Left cardiac atrium (tissue), 4 donors: ENCODE measurements around the gene PMP22. TPM values are rescaled to one million over a fixed set of nuclear protein-coding genes. Genes with fewer than 3 reads are reported as not detected.

Experiments
- ATAC-seq, 2 donors: fragments of 200-7000 bp; cut with Tn5 transposase; one replicate each; pipeline ENCODE4 v1.9.1; 2020; ENCODE audit warnings: mild to moderate bottlenecking in 2 of 2, moderate library complexity in 2 of 2
- DNase-seq: peaks from one replicate; pipeline ENCODE4 v3.0.0-alpha.2; 2020
- intact Hi-C, 2 donors: fragments of 100-400 bp; cut with DNase I; formaldehyde crosslinking; loops; one replicate each; pipeline versions ENCODE4 v1.14.1 to v1.15.1; 2022 to 2023
- total RNA-seq, 2 donors: library from RNA; stranded (reverse); fragmentation: NEBNext Ultra II Directional; extraction: Animal tissue kit (Norgen Biotek cat#: 25700); gene quantifications; one replicate each; pipeline ENCODE4 v1.2.1, GENCODE V29; 2021
- donor health status: DM: no; HTN: yes; CAD: no.
- donor health status: DM: no; HTN: yes; CAD: no; lungs with severe emphysema.
- donor health status: DM: yes; HTN: yes; CAD: no.
- donor health status: Dilated cardiomyopathy.

PMP22 gene
- total RNA-seq, 2 donors from 2014 or later = 133 to 163 TPM

DNA sequence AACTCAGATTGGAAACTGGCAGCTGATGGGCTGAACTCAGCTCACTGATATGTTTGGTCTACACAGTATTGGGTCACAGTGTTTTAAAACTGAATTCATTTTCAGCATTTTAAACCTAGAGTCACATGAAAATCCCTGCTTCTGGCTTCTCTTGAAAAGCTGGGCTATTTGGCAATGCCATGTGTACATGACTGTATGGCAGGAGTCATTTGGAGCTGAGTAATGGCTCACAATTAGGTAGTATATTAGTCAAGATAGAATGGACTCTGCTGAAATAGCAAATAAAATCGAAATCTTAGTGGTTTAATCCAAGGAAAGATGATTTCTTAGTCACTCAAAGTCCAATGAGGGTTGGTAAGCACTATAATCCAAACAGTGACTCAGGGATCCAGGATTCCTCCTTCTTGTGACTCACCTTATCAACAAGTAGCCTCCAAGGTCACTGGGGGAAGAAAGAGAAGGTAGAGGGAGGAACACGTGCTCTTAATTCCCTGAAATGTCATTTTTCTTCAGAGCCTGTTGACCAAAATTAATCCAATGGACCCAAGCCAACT, 13.9 kb upstream of the PMP22 start:
- DNase-seq (no peak), ATAC-seq (peak in 1 of 2 donors; percentile 47)
- intact Hi-C loops = no loop called here

- ATAC-seq (no peak), DNase-seq (no peak)
- intact Hi-C loops = no loop called here
These were observed 13.3 kb upstream of the PMP22 start for GRCh38 chr17:15278380-15278779.

- ATAC-seq (no peak), DNase-seq (no peak)
- intact Hi-C loops = loop anchor here in 1 of 2 donors (5.0 kb wide), 1 partner anchor 63 kb away; no protein-coding TSS in a partner anchor
These were observed 8.9 kb upstream of the PMP22 start for GRCh38 chr17:15274017-15274416.

DNA sequence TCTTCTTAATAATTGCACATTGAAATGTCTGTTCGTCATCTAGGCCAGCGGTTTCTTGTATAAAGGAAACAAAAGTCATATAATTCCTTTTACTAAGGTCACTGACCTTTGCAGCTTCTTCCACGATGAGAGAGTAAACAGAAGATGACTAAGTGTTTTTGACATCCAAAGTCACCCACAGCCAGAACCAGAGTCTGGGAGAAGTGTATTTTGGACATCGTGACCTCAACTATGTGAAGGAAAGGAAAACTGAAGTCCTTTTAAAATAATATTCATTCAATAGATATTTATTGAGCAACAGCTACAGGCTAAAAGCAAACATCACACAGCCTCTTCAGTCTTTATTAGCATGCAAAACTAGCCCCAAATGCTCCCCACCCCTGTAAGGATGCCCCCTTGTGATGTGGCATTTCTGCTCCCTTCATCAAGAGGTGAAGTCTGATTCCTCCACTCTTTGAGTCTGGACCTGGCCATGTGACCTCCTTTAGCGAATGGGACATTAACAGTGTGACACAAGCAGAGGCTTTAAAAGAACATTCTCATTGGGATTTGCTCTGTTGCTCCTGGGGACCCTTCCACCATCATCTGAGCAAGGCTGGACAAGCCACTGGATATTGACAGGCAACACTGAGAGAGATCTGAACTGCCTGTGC, 8.1 kb upstream of the PMP22 start:
- DNase-seq (no peak), ATAC-seq (peak in 1 of 2 donors; percentile 34)
- intact Hi-C loops = loop anchor here in 1 of 2 donors (5.0 kb wide), 1 partner anchor 64 kb away; no protein-coding TSS in a partner anchor

DNA sequence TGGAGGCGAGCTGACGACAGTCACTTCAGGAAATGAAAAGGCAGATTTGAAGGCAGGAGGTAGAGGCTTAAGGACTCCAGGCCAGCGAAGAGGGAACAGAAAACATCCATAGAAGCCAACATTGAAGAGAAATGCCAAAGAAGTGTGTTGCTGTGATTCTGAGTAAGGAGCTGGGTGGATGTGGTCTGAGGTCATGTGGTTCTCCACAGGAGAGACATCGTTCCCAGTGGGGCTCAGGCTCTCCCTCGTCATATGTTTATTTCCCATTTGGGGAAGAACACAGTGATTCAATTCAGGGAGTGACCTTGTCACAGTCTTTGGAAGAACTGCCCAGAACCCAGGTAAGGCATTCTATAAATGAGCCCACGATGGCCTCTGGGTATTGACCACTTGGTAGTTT, 6.6 kb upstream of the PMP22 start:
- DNase-seq (no peak), ATAC-seq (no peak)
- intact Hi-C loops = loop anchor here in 1 of 2 donors (5.0 kb wide), 1 partner anchor 66 kb away; no protein-coding TSS in a partner anchor

DNA sequence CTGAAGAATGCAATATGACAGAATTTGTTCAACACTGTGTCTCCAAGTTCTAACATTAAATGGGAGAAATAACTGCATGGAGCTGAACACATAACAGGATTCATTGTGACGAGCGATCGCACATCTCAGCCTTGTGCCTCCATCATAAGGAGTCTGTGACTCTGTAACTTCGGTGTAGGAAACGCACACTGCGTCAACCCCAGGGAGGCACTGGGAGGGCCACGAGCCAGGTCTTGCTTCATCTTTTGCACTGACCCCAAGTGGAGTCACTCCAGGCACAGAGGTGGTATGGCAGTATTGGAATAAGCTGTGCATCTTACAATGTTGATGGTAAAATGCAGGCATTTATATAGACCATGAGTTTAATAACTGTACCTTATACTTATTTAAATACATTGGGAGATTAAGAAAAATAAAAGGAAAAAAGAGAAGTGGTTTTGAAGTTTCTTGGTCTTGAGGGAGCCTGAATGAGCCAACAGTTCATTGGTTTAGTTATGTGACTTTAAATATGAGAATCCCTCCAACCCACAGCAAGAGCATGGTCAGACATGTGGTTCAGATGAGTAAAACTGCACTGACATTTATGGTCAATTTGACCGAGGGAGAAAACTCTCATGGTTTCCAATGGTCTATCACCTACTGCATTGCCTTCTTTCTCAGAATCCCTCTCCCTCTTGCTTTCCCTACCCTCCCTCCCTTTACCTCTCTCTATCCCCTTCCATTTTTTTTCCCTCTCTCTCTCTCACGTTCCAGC, 5.7 kb upstream of the PMP22 start:
- DNase-seq = no peak
- ATAC-seq = no peak
- intact Hi-C loops = loop anchor here in 1 of 2 donors (5.0 kb wide), 1 partner anchor 66 kb away; no protein-coding TSS in a partner anchor

DNA sequence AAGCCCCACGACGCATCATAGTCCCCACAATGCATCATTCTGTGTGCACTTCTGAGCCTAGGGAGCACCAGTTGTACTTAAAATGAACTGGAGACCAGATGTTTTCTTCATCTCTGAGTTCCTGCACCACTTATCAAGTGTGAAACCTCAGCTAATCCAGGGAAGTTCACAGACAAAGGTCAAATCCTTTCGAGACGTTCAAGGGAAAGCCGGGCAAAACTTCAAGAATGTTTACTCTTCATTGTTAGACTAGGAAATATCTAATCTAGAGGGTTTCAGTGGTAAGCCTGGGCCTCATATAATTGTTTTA, 4.6 kb upstream of the PMP22 start:
- DNase-seq (no peak), ATAC-seq (peak in 1 of 2 donors; percentile 59)
- intact Hi-C loops = loop anchor here in 1 of 2 donors (5.0 kb wide), 1 partner anchor 68 kb away; no protein-coding TSS in a partner anchor

DNA sequence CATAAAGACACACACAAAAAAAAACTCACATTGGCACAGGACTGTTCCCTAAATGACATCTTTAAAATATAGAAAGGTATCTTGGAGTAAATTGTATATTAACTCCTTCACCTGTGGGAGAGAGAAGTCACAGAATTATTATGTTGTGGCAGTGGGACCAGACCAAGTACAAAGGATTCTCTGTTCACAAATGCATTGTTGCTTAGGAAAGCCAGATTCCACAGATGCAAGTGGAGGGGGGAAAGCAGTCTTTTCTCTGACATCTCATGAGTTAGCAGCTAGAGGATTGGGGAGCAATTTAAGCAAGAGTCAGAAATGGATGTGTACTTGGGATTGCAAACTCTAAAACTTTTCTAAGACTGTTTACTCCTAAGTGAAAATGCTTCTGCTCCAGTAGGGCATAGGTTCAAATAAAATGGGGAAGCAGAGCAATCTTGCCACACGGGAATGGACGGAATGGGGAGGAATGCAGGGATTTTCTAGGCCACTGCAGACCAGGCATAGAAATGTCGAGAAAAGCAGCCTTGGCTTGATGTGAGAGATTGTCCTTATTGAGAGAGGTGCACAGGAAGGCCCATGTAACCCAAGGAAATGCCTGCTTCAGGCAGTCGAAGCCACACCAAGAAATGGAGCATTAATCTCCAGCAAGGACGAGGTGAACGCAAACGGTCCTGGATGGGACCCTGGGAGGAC, 4.1 kb upstream of the PMP22 start:
- DNase-seq (no peak), ATAC-seq (no peak)
- intact Hi-C loops = no loop called here

DNA sequence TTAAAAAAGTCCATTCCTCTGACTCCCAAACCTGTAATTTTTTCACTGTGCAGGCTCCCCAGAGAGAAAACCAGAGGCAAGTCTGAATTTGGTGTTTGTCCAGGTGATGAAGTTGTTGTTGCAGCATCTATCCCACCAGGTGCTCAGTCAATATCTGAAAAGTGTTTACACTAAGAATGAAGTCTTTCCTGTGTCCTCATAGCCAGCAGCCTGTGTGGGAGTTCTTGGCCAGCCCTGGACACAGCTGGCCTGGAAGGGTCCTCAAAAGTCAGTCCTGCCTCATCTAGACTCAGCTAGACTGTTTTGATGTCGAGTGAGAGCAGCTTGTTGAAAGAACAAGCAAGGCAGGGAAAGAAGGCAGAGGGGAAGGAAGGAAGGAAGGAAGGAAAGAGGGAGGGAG, 3.3 kb upstream of the PMP22 start:
- intact Hi-C loops = no loop called here
- ATAC-seq (peak in 1 of 2 donors; percentile 63), DNase-seq (no peak)

DNA sequence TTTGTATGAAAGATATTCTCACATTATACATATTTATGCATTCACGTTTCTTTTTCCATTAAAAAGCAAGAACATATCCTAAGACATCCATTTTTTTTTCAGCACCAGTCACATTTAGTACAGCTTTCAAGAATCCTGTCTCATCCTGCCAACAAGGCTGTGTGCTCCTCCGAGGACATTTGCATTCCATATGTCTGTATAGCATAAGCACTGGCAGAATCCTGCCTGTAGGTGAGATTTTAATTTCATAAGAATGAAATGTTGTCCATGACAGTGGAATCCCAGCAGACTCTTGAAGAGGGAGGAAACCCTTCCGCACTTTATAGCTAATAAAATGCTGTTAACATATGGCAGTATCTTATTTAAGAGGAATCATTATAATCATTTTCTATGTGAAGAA, 2.9 kb upstream of the PMP22 start:
- no peak for ATAC-seq
- intact Hi-C loops = no loop called here

GRCh38 chr17:15266325-15267125, 1.4 kb upstream of the PMP22 start:
- DNase-seq = no peak
- intact Hi-C loops = no loop called here
- no peak for ATAC-seq

More for the DNA sequence above, 2.9 kb upstream of the PMP22 start:
- no peak for DNase-seq

- ATAC-seq = no peak
- DNase-seq = no peak
- intact Hi-C loops = no loop called here
These were observed 584 bp downstream of the PMP22 start for GRCh38 chr17:15264542-15264941.

- intact Hi-C loops = no loop called here
- ATAC-seq (no peak), DNase-seq (no peak)
These were observed 1.4 kb downstream of the PMP22 start for GRCh38 chr17:15263680-15264079.

DNA sequence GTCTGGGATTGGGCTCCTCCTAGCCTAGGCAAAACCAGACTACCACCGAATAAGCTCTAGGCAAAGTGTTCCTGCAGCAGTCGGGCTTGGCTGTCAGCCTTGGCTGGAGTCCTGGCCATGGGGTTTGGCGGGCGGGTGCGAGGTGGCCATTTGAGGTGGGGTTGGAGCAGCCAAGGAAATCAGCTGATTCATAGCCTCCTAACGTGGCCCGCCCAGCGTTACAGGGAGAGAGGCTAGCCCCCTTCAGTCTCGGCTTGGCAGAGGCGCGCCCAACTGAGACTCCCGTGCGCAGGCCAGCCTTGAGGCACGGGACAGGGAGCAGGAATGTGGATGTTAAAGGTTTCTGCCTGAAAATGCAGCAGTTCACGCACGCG, 1.9 kb downstream of the PMP22 start:
- DNase-seq (peak; percentile 90), ATAC-seq (peak; percentile 50 to 63)
- intact Hi-C loops = no loop called here

- intact Hi-C loops = no loop called here
These were observed 2.6 kb downstream of the PMP22 start for GRCh38 chr17:15262291-15263205.

GRCh38 chr17:15261802-15262290, 3.3 kb downstream of the PMP22 start:
- ATAC-seq = peak in 1 of 2 donors; percentile 10
- peak; percentile 49 for DNase-seq
- intact Hi-C loops = loop anchor here in 1 of 2 donors (2.0 kb wide), 1 partner anchor 241 kb away; no protein-coding TSS in a partner anchor

More at GRCh38 chr17:15262291-15263205, 2.6 kb downstream of the PMP22 start:
- ATAC-seq (peak; percentile 85 to 89), DNase-seq (peak; percentile 92)

DNA sequence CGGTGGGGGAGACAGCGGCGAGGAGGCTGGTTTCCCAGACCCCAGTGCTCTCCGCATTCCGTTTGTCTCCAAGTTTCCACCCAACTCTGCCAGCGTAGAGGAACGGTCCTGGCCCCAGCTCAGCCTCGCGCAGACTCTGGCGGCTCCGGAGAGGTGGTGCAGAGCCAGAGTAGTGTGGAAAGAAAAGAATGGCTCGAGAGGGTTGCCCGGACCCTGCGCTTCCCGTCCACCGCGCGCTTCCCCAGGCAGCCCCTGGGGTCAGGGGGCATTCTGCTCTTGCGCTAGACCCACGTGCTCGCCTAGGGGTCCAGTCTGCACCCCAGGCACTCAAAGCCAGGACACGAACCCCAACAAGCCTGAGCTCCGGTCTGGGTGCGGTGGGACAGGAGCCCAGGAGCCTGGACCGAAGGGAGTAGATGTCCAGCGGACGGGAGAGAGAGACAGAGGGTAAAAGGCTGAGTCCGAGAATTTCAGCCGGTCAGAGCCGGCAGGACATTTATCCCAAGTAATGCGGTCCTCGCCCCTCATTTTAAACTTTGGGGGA, 3.8 kb downstream of the PMP22 start:
- peak; percentile 38 to 42 for ATAC-seq
- intact Hi-C loops = loop anchor here in 1 of 2 donors (2.0 kb wide), 1 partner anchor 241 kb away; no protein-coding TSS in a partner anchor
- DNase-seq = peak; percentile 67
